Neural cell (in vitro differentiated cells): Measurements from ENCODE around the gene OR2B6. TPM values are rescaled to one million over a fixed set of nuclear protein-coding genes. Genes with fewer than 3 reads are reported as not detected.

Source experiments
- H2AFZ ChIP-seq: fragments of 200-600, 300-800 bp; sonication (generic), shearing (Covaris generic); 2 replicates; pipeline ENCODE4 v1.6.0; 2014; ENCODE audit warnings: low read depth, mild to moderate bottlenecking, antibody characterized with exemption, low read length, moderate library complexity
- H3F3A ChIP-seq: fragments of 200-600 bp; shearing (Covaris generic); 2 replicates; pipeline ENCODE4 v1.6.1; 2016; ENCODE audit warnings: mild to moderate bottlenecking, moderate library complexity, mixed read lengths, antibody characterized with exemption, low read length; ENCODE audit not compliant: insufficient read depth, poor library complexity, severe bottlenecking
- H3K27ac ChIP-seq: fragments of 200-600, 300-800 bp; sonication (generic), shearing (Covaris generic); 2 replicates; pipeline ENCODE4 v1.5.1; 2014; ENCODE audit warnings: mild to moderate bottlenecking, low read length, moderate library complexity
- H3K27me3 ChIP-seq: fragments of 300-800, 200-600 bp; sonication (generic), shearing (Covaris generic); 2 replicates; pipeline ENCODE4 v1.6.0; 2014; ENCODE audit warnings: mild to moderate bottlenecking, low read depth, low read length, moderate library complexity; ENCODE audit not compliant: insufficient read depth
- H3K36me3 ChIP-seq: fragments of 300-800, 200-600 bp; sonication (generic), shearing (Covaris generic); 2 replicates; pipeline ENCODE4 v1.5.1; 2014; ENCODE audit warnings: mild to moderate bottlenecking, antibody characterized with exemption, low read length, moderate library complexity; ENCODE audit not compliant: insufficient read depth
- H3K4me2 ChIP-seq: fragments of 300-800, 200-600 bp; sonication (generic), shearing (Covaris generic); 2 replicates; pipeline ENCODE4 v1.6.0; 2014; ENCODE audit warnings: mild to moderate bottlenecking, low read length
- H3K4me3 ChIP-seq: fragments of 300-800, 200-600 bp; sonication (generic), shearing (Covaris generic); 2 replicates; pipeline ENCODE4 v1.5.1; 2014; ENCODE audit warnings: mild to moderate bottlenecking, low read length, moderate library complexity
- H3K79me2 ChIP-seq: fragments of 200-600 bp; shearing (Covaris generic); replicated peaks from 2 replicates; pipeline ENCODE4 v1.6.0; 2014; ENCODE audit warnings: mild to moderate bottlenecking, low read length, moderate library complexity; ENCODE audit not compliant: insufficient read depth
- H3K9ac ChIP-seq: fragments of 300-800, 200-600 bp; sonication (generic), shearing (Covaris generic); 2 replicates; pipeline ENCODE4 v1.6.1; 2016; ENCODE audit warnings: mild to moderate bottlenecking, low read length, mixed read lengths
- H3K9me2 ChIP-seq: fragments of 200-600 bp; shearing (Covaris generic); 2 replicates; pipeline ENCODE4 v1.6.1; 2016; ENCODE audit warnings: mild to moderate bottlenecking, low read length, mixed read lengths; ENCODE audit not compliant: insufficient read depth
- H3K9me3 ChIP-seq: fragments of 200-600, 300-800 bp; sonication (generic), shearing (Covaris generic); 2 replicates; pipeline ENCODE4 v1.6.1; 2016; ENCODE audit warnings: mild to moderate bottlenecking, mixed run types, low read length, moderate library complexity, mixed read lengths
- H4K20me1 ChIP-seq: fragments of 200-600 bp; shearing (Covaris generic); 2 replicates; pipeline ENCODE4 v1.6.1; 2016; ENCODE audit warnings: mild to moderate bottlenecking, mixed run types; ENCODE audit not compliant: insufficient read depth
- CTCF ChIP-seq: fragments of 450-650 bp; IDR thresholded peaks from 2 replicates; pipeline ENCODE4 v1.5.1; 2014; ENCODE audit warnings: antibody characterized with exemption, mild to moderate bottlenecking, moderate library complexity; ENCODE audit not compliant: poor library complexity, severe bottlenecking
- EP300 ChIP-seq: fragments of 450-650 bp; conservative IDR thresholded peaks from 2 replicates; pipeline ENCODE4 v1.6.1; 2014; ENCODE audit warnings: antibody characterized with exemption, mild to moderate bottlenecking, moderate library complexity; ENCODE audit not compliant: poor library complexity, severe bottlenecking
- EZH2 ChIP-seq: fragments of 200-600, 300-800 bp; shearing (Covaris generic), sonication (generic); IDR thresholded peaks from 2 replicates; pipeline ENCODE4 v1.6.1; 2014; ENCODE audit warnings: antibody characterized with exemption, low read length, borderline replicate concordance, mild to moderate bottlenecking; ENCODE audit not compliant: insufficient read depth, poor library complexity, severe bottlenecking
- MXI1 ChIP-seq: fragments of 450-650 bp; conservative IDR thresholded peaks from 2 replicates; pipeline ENCODE4 v1.6.1; 2014; ENCODE audit warnings: antibody characterized with exemption, mild to moderate bottlenecking; ENCODE audit not compliant: poor library complexity, severe bottlenecking
- POLR2AphosphoS5 ChIP-seq: IDR thresholded peaks from 2 replicates; pipeline ENCODE4 v1.6.1; 2012
- RAD21 ChIP-seq: fragments of 450-650 bp; conservative IDR thresholded peaks from 2 replicates; pipeline ENCODE4 v1.6.1; 2014; ENCODE audit warnings: antibody characterized with exemption, mild to moderate bottlenecking, moderate library complexity
- SMC3 ChIP-seq: fragments of 450-650 bp; conservative IDR thresholded peaks from 2 replicates; pipeline ENCODE4 v1.6.1; 2014; ENCODE audit warnings: antibody characterized with exemption, mild to moderate bottlenecking, moderate library complexity; ENCODE audit not compliant: poor library complexity
- TAF1 ChIP-seq: IDR thresholded peaks from 2 replicates; pipeline ENCODE4 v1.6.1; 2012; ENCODE audit warnings: low read depth
- polyA plus RNA-seq: library from polyadenylated mRNA; depleted of rRNA; stranded (reverse); fragments of >200 nt; gene quantifications from 2 replicates; pipeline ENCODE4 v1.2.3, GENCODE V29; 2014
- TF ChIP-seq, protein P1 (sequence below): IDR thresholded peaks from 2 replicates; pipeline ENCODE4 v1.6.1; 2012; ENCODE audit warnings: borderline replicate concordance

OR2B6 gene
- polyA plus RNA-seq, 1 donor from 2014 or later: not detected

GRCh38 chr6:28000351-28001045, 43.5 kb downstream of the OR2B6 start:
- no peaks in the 10 kb centered on the region for H3K9me3 ChIP-seq
- H3K9ac ChIP-seq: no peak overlapping the region
- no peaks in the 10 kb centered on the region for H3F3A ChIP-seq
- TF ChIP-seq CTCF (no peak), EZH2 (no peak), POLR2AphosphoS5 (no peak), RAD21 (no peak), SMC3 (no peak), EP300 (no peak), TAF1 (no peak), MXI1 (no peak)
- TF ChIP-seq, protein P1, sequence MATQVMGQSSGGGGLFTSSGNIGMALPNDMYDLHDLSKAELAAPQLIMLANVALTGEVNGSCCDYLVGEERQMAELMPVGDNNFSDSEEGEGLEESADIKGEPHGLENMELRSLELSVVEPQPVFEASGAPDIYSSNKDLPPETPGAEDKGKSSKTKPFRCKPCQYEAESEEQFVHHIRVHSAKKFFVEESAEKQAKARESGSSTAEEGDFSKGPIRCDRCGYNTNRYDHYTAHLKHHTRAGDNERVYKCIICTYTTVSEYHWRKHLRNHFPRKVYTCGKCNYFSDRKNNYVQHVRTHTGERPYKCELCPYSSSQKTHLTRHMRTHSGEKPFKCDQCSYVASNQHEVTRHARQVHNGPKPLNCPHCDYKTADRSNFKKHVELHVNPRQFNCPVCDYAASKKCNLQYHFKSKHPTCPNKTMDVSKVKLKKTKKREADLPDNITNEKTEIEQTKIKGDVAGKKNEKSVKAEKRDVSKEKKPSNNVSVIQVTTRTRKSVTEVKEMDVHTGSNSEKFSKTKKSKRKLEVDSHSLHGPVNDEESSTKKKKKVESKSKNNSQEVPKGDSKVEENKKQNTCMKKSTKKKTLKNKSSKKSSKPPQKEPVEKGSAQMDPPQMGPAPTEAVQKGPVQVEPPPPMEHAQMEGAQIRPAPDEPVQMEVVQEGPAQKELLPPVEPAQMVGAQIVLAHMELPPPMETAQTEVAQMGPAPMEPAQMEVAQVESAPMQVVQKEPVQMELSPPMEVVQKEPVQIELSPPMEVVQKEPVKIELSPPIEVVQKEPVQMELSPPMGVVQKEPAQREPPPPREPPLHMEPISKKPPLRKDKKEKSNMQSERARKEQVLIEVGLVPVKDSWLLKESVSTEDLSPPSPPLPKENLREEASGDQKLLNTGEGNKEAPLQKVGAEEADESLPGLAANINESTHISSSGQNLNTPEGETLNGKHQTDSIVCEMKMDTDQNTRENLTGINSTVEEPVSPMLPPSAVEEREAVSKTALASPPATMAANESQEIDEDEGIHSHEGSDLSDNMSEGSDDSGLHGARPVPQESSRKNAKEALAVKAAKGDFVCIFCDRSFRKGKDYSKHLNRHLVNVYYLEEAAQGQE: no peak
- H3K27ac ChIP-seq: no peak overlapping the region
- H3K36me3 ChIP-seq: no peaks in the 10 kb centered on the region
- no peaks in the 10 kb centered on the region for H3K9me2 ChIP-seq
- H3K4me3 ChIP-seq: no peak overlapping the region
- H3K27me3 ChIP-seq: no peaks in the 10 kb centered on the region
- no peaks in the 10 kb centered on the region for H3K79me2 ChIP-seq
- no peak overlapping the region for H2AFZ ChIP-seq
- no peaks in the 10 kb centered on the region for H4K20me1 ChIP-seq
- no peak overlapping the region for H3K4me2 ChIP-seq

GRCh38 chr6:28001351-28001750, 44.3 kb downstream of the OR2B6 start:
- H3K27ac ChIP-seq: no peak overlapping the region
- no peak overlapping the region for H2AFZ ChIP-seq
- no peak overlapping the region for H3K9ac ChIP-seq
- no peaks in the 10 kb centered on the region for H3K27me3 ChIP-seq
- no peaks in the 10 kb centered on the region for H4K20me1 ChIP-seq
- no peaks in the 10 kb centered on the region for H3K9me3 ChIP-seq
- H3K9me2 ChIP-seq: no peaks in the 10 kb centered on the region
- TF ChIP-seq, protein P1: no peak
- TF ChIP-seq EP300 (no peak), EZH2 (no peak), POLR2AphosphoS5 (no peak), CTCF (no peak), MXI1 (no peak)
- H3K36me3 ChIP-seq: no peaks in the 10 kb centered on the region
- H3K4me2 ChIP-seq: no peak overlapping the region
- no peaks in the 10 kb centered on the region for H3K79me2 ChIP-seq
- H3F3A ChIP-seq: no peaks in the 10 kb centered on the region
- no peak overlapping the region for H3K4me3 ChIP-seq
